ENCODE data around the gene RAB40C. TPM values are rescaled to one million over a fixed set of nuclear protein-coding genes. Genes with fewer than 3 reads are reported as not detected.
A peak's percentile ranks its signal among the peaks of the same experiment; 100 is the strongest.

RAB40C gene
- total and polyA plus RNA-seq, 9 donors = 9.4 to 15.4 (median 13.0) TPM

- Histone ChIP-seq H3K4me1 (ENCODE audit: control insufficient read depth, insufficient read depth, low read length) (peaks cover 33% of the 10 kb centered on the region), H3K9me3 (replicated peaks; ENCODE audit: control insufficient read depth, low read depth, low read length) (no peaks in the 10 kb centered on the region), H3K4me3 (ENCODE audit: low read length) (no peak overlapping the region), H3K36me3 (ENCODE audit: control insufficient read depth, insufficient read depth, low read length) (peaks cover 17% of the 10 kb centered on the region), H3K27me3 (ENCODE audit: control insufficient read depth, insufficient read depth, low read length) (peaks cover 9% of the 10 kb centered on the region), H3K27ac (ENCODE audit: low read length) (no peak overlapping the region)
- no peak for DNase-seq
- WGBS (ENCODE audit: insufficient coverage) = 88% methylated on average over 20 of the region's 25 CpGs
Measured at GRCh38 chr16:647173-647902, 57.5 kb downstream of the RAB40C start.

GRCh38 chr16:648071-648780 is 58.4 kb downstream of the RAB40C start:
- H3K27me3 ChIP-seq (ENCODE audit: control insufficient read depth, insufficient read depth, low read length) = no peaks in the 10 kb centered on the region
- peak overlapping the region; percentile 82 for H3K27ac ChIP-seq (ENCODE audit: low read length)
- H3K9me3 ChIP-seq (replicated peaks; ENCODE audit: control insufficient read depth, low read depth, low read length) = no peaks in the 10 kb centered on the region
- peaks cover 27% of the 10 kb centered on the region for H3K4me1 ChIP-seq (ENCODE audit: control insufficient read depth, insufficient read depth, low read length)
- H3K4me3 ChIP-seq (ENCODE audit: low read length) = peak overlapping the region; percentile 71
- DNase-seq = no peak
- peaks cover 22% of the 10 kb centered on the region for H3K36me3 ChIP-seq (ENCODE audit: control insufficient read depth, insufficient read depth, low read length)
- WGBS (ENCODE audit: insufficient coverage) = 20% methylated on average over 20 of the region's 24 CpGs

DNA sequence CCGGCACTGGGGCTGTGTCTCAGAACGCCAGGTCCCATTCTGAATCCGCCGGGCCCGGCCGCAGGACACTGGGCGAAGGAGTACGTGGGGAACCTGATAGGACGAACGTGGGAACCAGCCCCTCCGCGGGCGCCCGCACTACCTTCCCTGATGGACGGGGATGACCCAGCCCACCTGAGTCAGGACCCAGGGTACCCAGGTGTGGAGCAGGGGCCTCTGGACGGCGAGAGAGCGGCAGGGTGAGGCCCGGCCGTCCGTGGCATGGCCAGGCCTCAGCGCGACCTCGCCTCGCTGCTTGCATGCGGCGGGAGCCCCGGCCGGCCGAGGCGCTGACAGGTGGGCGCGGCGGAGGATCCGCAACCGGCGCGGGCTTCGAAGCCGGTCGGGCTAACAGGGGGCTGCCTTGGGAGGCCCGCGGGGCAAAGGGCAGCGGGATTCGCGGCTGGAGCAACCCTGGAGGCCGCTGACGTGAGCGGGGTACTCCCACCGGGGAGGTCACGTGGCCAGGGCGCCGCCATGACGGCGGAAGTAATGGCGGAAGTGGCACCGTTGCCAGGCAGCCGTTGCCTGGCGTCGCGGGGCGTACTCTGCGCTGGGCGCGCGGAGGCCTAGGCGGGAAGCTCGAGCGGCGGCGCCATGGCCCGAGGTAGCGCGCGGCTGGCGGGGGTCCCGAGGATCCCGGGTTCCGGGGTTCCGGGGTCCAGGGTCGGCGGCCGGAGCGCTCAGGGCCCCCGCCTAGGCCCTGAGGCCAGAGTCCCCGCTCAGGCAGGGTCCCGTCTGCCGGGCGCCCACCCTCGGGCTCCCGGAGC is 59.1 kb downstream of the RAB40C start, which contains the start of gene WDR90:
Gene WDR90 (plus strand): TSS at position 585 of the 809 bp plus-strand sequence. CDS start 52 bp downstream, at position 637.
- peaks cover 27% of the 10 kb centered on the region for H3K4me1 ChIP-seq (ENCODE audit: control insufficient read depth, insufficient read depth, low read length)
- H3K36me3 ChIP-seq (ENCODE audit: control insufficient read depth, insufficient read depth, low read length) = peaks cover 26% of the 10 kb centered on the region
- DNase-seq = peak; percentile 96
- H3K27me3 ChIP-seq (ENCODE audit: control insufficient read depth, insufficient read depth, low read length) = no peaks in the 10 kb centered on the region
- no peaks in the 10 kb centered on the region for H3K9me3 ChIP-seq (replicated peaks; ENCODE audit: control insufficient read depth, low read depth, low read length)
- peak within 1 kb of the TSS; percentile 71 for H3K4me3 ChIP-seq (ENCODE audit: low read length)
- under 1% methylated on average over 91 of the region's 91 CpGs for WGBS (ENCODE audit: insufficient coverage)
- H3K27ac ChIP-seq (ENCODE audit: low read length) = peak within 1 kb of the TSS; percentile 82

DNA sequence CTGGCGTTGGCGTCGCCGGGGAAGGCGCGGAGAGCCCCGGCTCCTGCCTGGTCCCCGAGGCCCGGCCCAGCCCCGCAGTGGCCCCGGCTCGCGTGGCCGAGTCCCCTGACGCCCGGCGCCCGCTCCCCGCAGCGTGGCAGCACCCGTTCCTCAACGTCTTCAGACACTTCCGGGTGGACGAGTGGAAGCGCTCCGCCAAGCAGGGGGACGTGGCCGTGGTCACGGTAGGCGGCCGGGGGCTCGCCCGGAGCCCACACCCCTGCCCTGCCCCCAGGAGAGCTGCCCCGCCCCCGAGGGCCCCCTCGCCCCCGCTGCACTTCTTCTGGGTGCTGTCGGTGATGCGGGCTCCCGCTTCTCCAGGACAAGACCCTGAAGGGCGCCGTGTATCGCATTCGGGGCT is 59.8 kb downstream of the RAB40C start:
- no peak overlapping the region for H3K27ac ChIP-seq (ENCODE audit: low read length)
- 4% methylated on average over 43 of the region's 44 CpGs for WGBS (ENCODE audit: insufficient coverage)
- H3K27me3 ChIP-seq (ENCODE audit: control insufficient read depth, insufficient read depth, low read length) = no peaks in the 10 kb centered on the region
- peaks cover 26% of the 10 kb centered on the region for H3K36me3 ChIP-seq (ENCODE audit: control insufficient read depth, insufficient read depth, low read length)
- H3K4me3 ChIP-seq (ENCODE audit: low read length) = peak overlapping the region; percentile 71
- DNase-seq = no peak
- H3K9me3 ChIP-seq (replicated peaks; ENCODE audit: control insufficient read depth, low read depth, low read length) = no peaks in the 10 kb centered on the region
- H3K4me1 ChIP-seq (ENCODE audit: control insufficient read depth, insufficient read depth, low read length) = peaks cover 27% of the 10 kb centered on the region

DNA sequence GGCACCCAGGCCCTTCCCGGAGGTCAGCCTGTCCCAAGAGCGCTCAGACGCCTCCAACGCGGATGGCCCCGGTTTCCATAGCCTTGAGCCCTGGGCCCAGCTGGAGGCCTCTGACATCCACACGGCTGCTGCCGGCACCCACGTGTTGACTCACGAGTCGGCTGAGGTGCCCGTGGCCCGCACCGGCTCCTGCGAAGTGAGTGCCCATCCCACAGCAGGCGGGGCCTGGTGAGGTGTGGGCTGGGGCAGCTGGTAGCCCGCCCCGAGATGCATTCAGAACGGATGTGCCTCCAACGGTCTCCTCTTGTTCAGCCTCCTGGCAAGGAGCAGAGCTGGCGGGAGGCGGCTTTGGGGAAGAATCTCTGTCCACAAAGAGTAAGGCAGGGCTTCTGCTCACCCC is 62.0 kb downstream of the RAB40C start:
- H3K4me1 ChIP-seq (ENCODE audit: control insufficient read depth, insufficient read depth, low read length) = peaks cover 27% of the 10 kb centered on the region
- 84% methylated on average over 20 of the region's 22 CpGs for WGBS (ENCODE audit: insufficient coverage)
- H3K9me3 ChIP-seq (replicated peaks; ENCODE audit: control insufficient read depth, low read depth, low read length) = no peaks in the 10 kb centered on the region
- no peaks in the 10 kb centered on the region for H3K27me3 ChIP-seq (ENCODE audit: control insufficient read depth, insufficient read depth, low read length)
- no peak overlapping the region for H3K4me3 ChIP-seq (ENCODE audit: low read length)
- no peak overlapping the region for H3K27ac ChIP-seq (ENCODE audit: low read length)
- H3K36me3 ChIP-seq (ENCODE audit: control insufficient read depth, insufficient read depth, low read length) = peaks cover 41% of the 10 kb centered on the region
- no peak for DNase-seq

- Histone ChIP-seq H3K36me3 (ENCODE audit: control insufficient read depth, insufficient read depth, low read length) (peaks cover 47% of the 10 kb centered on the region), H3K27me3 (ENCODE audit: control insufficient read depth, insufficient read depth, low read length) (no peaks in the 10 kb centered on the region), H3K9me3 (replicated peaks; ENCODE audit: control insufficient read depth, low read depth, low read length) (no peaks in the 10 kb centered on the region), H3K4me1 (ENCODE audit: control insufficient read depth, insufficient read depth, low read length) (peaks cover 20% of the 10 kb centered on the region), H3K27ac (ENCODE audit: low read length) (no peak overlapping the region), H3K4me3 (ENCODE audit: low read length) (no peak overlapping the region)
- WGBS (ENCODE audit: insufficient coverage) = 89% methylated on average over 23 of the region's 28 CpGs
- DNase-seq = no peak
Measured at GRCh38 chr16:652454-653305, 62.8 kb downstream of the RAB40C start.

GRCh38 chr16:654034-654433 is 64.2 kb downstream of the RAB40C start:
- Histone ChIP-seq H3K27ac (ENCODE audit: low read length) (no peak overlapping the region), H3K36me3 (ENCODE audit: control insufficient read depth, insufficient read depth, low read length) (peaks cover 60% of the 10 kb centered on the region), H3K9me3 (replicated peaks; ENCODE audit: control insufficient read depth, low read depth, low read length) (no peaks in the 10 kb centered on the region), H3K4me3 (ENCODE audit: low read length) (no peak overlapping the region), H3K4me1 (ENCODE audit: control insufficient read depth, insufficient read depth, low read length) (peaks cover 8% of the 10 kb centered on the region), H3K27me3 (ENCODE audit: control insufficient read depth, insufficient read depth, low read length) (no peaks in the 10 kb centered on the region)
- 86% methylated on average over 10 of the region's 12 CpGs for WGBS (ENCODE audit: insufficient coverage)
- no peak for DNase-seq

GRCh38 chr16:657487-657886 is 67.6 kb downstream of the RAB40C start:
- Histone ChIP-seq H3K36me3 (ENCODE audit: control insufficient read depth, insufficient read depth, low read length) (peaks cover 51% of the 10 kb centered on the region), H3K4me1 (ENCODE audit: control insufficient read depth, insufficient read depth, low read length) (peaks cover 16% of the 10 kb centered on the region), H3K27ac (ENCODE audit: low read length) (no peak overlapping the region), H3K4me3 (ENCODE audit: low read length) (no peak overlapping the region), H3K9me3 (replicated peaks; ENCODE audit: control insufficient read depth, low read depth, low read length) (no peaks in the 10 kb centered on the region), H3K27me3 (ENCODE audit: control insufficient read depth, insufficient read depth, low read length) (no peaks in the 10 kb centered on the region)
- no peak for DNase-seq
- WGBS (ENCODE audit: insufficient coverage) = 93% methylated on average over 18 of the region's 22 CpGs

DNA sequence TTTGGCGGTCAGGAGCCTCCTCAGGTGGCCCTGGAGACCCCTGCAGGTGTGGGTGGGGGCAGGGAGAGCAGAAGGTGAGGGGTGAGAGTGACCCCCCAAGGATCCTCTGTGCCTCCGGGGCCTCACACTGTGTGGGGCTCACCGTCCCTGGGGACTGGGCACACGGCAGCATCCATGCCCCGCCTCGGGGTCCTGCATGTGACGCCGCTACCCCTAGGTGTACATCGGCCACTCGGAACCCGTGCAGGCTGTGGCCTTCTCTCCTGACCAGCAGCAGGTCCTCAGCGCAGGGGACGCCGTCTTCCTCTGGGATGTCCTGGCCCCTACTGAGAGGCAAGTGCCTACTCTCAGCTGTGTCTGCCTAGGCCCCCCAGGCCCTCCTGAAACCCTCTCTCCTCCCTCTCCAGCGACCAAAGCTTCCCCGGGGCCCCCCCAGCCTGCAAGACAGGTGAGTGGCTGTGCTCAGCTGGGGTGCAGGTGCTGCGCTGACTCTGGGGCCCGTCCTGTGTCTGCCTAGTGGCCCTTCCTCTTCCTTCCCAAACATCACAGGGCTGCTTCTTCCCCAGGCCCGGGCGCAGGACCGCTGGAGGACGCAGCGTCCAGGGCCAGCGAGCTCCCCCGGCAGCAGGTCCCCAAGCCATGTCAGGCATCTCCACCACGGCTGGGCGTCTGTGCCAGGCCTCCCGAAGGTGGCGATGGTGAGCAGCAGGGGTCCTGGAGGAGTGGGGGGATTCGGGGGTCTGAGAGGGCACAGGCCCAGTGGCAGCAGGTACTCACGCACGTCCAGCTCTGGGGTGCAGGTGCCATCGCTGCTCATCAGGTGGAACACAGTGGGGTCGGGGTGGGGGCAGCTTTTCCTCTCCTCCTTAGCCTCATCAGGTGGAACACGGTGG is 69.1 kb downstream of the RAB40C start:
- peaks cover 16% of the 10 kb centered on the region for H3K4me1 ChIP-seq (ENCODE audit: control insufficient read depth, insufficient read depth, low read length)
- no peak overlapping the region for H3K4me3 ChIP-seq (ENCODE audit: low read length)
- H3K27ac ChIP-seq (ENCODE audit: low read length) = no peak overlapping the region
- no peaks in the 10 kb centered on the region for H3K27me3 ChIP-seq (ENCODE audit: control insufficient read depth, insufficient read depth, low read length)
- no peaks in the 10 kb centered on the region for H3K9me3 ChIP-seq (replicated peaks; ENCODE audit: control insufficient read depth, low read depth, low read length)
- peaks cover 43% of the 10 kb centered on the region for H3K36me3 ChIP-seq (ENCODE audit: control insufficient read depth, insufficient read depth, low read length)
- no peak for DNase-seq
- WGBS (ENCODE audit: insufficient coverage) = 86% methylated on average over 33 of the region's 35 CpGs
